Stimulated activated CD4-positive, alpha-beta T cell treated with anti-CD3 and anti-CD28 coated beads, TNF-alpha, amount 100 ng/mL, for 4 hours (primary cell): ENCODE results near the gene MCF2L.

Experiments used
- DNase-seq, 3 experiments: peaks; one replicate each; pipeline ENCODE4 v3.0.0-alpha.2; 2020; ENCODE audit warnings: low read depth in 3 of 3

The MCF2L gene

DNA sequence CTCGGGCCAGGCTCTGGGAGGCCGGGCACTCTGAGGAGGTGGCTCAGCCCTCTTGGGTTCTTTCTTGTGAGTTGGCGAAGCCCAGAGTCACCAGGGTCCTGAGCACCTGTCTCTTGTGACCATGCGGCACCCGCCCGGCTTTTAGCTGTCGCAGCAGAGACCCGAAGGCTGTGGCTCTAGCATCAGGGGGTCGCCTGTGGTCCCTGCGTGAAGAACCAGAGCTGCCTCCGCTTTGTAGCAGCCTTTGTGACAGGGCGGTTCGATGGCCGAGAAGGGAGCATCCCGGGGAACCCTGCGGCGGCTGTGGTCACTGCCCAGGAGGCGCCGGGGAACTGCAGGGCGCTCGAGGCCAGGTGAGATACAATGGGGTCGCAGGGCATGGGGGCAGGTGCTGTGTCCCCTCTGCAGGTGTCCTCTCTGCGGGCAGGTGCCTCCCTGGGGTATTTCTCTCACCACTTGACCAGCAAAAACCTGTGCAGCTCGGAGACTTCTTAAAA lies 10.4 kb downstream of the MCF2L start:
- DNase-seq, result no peak

DNA sequence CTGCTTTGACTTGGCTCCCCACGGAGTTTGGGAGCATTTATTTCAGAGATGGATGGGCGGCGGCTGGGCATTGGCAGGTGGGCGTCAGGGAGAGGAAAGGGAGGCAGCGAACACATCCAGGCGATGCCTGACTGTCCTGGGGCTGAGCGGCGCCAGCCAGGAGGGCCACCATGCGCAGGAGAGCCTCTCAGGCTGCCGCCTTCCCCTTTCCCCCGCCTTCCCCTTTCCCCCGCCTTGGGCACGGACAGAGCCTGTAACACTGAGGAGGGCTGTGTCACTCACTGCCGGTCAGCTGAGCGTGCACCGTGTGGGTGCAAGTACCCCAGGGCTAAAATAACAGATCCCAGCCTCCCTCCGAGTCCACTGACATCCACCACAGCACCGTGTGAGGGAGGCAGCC lies 11.4 kb downstream of the MCF2L start:
- no peak for DNase-seq

DNA sequence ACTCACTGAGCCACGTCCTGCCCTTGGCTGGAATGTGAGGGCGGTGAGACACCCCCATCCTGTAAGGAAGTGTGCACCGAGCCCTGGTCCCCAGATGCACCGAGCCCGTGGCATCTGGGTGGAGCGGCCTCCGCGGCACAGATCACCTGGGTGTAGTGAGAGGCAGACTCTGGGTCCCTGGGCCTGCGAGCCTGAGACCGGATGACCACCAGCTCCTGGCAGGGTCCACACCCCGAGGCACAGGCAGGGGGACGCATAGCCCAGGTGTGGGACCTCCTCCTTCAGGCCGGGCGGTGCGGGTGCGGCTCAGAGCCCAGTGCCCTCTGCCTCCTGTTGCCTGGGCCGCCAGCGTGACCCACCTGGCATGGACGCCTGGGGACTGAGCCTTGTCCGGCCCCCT lies 12.4 kb downstream of the MCF2L start:
- DNase-seq, result no peak

GRCh38 chr13:112982281-112983041 lies 13.4 kb downstream of the MCF2L start:
- DNase-seq, result no peak

GRCh38 chr13:112983042-112983305 lies 14.0 kb downstream of the MCF2L start:
- no peak for DNase-seq

- DNase-seq, result no peak
Observed at GRCh38 chr13:112983428-112984196, 14.6 kb downstream of the MCF2L start.

DNA sequence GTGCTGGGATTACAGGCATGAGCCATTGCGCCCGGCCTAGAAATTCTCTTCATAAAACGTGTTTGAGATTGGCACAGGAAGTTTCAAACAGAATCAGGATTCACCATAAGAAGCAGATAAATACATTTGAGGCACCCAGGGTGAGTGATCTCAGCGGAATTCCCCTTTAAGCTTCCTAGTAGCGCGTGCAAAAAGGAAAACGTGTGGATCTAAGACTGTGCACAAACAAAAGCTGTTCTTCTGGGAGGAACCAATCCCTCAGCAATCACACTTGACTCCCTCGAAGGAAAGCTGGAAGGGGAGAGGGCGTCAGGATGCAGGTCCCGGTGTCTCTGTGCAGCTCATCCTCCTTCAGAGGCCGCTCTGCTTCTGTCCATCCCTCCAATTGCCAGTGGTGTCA lies 15.5 kb downstream of the MCF2L start:
- no peak for DNase-seq

DNA sequence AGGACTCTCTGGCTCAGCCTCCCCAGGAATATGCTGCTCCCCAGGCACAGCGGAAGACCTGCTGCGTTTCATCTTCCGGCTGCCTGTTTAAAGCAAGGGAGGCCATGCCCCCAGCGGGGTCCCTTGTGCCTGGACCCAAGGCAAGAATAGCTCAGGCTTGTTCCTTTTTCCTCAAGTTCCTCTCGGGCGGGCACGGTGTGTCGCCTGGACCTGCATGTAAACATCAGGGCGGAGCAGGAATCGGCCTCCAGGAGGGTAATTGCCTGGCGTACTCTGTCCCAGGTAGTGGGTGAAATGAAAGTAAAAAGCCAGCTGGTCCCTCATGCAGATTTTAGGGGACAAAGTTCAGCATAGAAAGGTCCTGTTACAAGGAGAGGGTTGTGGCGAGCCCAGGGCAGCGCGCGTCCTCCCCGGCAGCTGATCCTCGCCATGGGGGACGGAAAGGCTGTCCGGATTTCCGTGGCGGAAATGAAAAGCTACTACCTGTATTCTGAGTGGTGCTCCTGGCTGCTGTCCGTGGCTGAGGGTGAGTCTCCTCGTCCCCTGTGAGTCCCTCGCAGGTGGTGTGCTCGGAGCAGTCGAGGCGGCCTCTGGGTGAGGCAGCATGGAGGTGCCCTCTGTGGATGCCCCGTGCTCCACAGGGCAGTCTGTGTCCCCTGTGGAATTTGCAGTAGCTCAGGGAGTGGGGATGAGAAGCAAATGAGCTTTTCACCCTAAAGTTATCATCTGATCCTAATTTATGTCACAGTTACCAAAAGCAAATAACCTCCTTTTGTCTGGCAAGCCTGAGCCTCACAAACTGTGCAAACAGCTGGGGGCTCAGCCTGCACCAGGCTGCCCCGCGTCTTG lies 16.2 kb downstream of the MCF2L start:
- no peak for DNase-seq

GRCh38 chr13:112985803-112986408 lies 16.9 kb downstream of the MCF2L start:
- DNase-seq, result no peak

- DNase-seq, result no peak
Observed at GRCh38 chr13:112986470-112986869, 17.5 kb downstream of the MCF2L start.

- DNase-seq, result no peak
Observed at GRCh38 chr13:112986946-112987681, 18.1 kb downstream of the MCF2L start.

DNA sequence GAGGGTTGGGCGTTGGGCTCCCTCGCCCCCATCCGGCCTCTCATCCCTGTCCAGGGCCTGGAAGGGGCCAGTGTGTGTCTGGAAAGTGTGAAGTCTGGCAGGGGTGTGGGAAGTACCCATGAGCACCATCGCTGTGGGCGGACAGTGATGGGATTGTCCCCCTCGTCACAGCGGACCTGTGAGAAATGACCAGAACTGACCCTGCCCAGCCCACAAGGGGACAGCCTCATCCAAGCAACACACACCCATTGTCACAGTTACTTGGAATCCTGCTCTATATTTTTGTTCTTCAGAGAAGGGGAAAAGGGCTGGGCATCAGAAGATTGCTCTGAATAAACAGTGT lies 18.6 kb downstream of the MCF2L start:
- DNase-seq, result no peak

DNA sequence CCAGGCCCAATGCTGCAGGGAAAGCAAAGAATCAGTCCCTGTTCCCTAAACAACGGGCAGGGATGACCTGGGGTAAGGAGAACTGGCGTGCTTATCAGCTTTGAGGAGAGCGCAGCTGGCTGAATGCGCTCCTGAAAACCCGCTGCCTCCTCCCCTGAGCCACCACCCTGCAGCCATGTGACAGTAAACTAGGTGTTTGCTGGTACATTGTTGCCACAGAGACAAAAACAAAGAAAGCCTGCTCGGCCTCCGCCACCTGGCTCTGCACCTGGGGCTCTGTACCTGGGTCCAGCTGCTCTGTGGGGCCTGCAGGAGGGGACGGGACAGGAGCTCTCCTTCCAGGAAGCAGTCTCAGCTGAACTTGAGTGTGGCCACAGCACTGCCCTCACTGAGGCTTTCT lies 21.8 kb downstream of the MCF2L start:
- no peak for DNase-seq

DNA sequence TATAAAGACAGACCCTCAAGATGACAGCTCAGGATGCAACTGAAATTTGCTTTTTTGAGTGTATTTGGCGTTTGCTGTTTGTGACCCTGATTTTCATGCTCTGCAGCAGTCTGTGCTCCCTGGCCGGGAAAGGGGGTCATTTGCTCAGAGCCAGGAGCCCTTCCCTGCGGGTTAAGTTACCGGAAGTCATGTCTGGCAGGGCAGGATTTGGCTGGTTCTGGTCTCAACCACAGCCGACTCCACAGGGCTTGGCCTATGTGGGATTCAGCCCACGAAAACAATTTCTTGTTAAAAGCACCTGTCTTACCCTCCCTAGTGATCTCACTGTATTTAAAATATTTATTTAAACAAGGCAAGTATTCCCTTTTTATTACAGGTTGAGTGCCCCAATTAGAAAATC lies 22.6 kb downstream of the MCF2L start:
- no peak for DNase-seq

DNA sequence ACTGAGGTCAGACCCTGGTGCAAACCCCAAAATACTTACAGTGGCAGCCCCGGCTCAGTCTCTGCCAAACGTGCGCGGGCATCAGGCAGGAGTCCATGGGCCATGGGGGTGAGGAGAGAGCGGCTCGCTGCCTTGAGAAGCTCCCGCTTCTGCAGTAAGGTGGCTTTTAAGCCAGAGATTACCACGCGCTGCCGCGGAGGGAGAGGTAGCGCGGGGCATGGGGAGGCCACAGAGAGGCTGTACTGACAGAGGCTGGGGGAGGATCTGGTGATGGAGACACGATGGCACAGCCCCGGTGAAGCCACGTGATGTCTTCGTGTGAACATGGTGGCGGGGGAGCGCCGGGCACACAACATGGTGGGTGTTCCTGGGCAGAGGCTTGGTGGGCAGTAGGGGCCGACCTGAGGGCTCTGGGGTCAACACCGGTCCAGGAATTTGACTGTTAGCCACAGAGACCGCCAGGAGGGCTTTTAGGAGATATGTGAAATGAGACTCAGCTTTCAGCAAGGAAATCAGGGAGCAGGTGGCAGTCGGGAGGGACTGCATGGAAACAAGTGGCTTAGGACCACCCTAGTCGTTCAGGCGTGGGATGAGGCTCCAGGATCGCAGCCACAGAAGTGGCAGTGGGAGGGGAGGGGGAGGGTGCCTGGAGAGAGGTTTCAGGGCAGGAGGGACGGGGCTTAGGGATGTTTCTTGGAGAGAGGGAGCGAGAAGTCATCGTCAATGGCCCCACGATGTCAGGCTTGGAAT lies 24.1 kb downstream of the MCF2L start:
- DNase-seq, result no peak

- DNase-seq, result no peak
Observed at GRCh38 chr13:112994084-112994780, 25.2 kb downstream of the MCF2L start.

GRCh38 chr13:112994781-112995355 lies 25.9 kb downstream of the MCF2L start:
- no peak for DNase-seq

- DNase-seq, result no peak
Observed at GRCh38 chr13:112995395-112996191, 26.6 kb downstream of the MCF2L start.

DNA sequence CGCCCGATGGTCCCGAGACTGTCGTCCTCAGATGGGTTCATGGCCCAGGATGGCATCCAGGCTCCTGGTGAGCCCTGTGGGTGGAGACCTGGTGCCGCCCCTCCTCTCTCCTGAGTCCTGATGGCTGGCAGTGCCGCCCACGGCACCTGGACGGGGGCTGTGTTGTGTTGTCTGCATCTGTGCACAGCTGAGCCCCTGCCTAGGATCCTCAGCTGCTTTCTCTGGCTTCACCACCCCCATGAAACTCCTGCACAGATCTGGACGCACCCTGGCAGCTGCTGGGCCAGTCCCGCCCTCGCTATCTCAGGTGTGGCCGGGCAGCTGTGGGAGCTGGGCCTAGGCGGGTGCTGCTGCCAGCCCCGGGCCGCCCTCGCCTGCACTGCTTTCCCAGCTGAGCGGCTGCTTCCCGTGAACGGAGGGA lies 27.7 kb downstream of the MCF2L start:
- DNase-seq, result no peak
